Mucosa of gallbladder (tissue), 1 donor: ENCODE results near the gene SMCHD1. TPM values are rescaled to one million over a fixed set of nuclear protein-coding genes. Genes with fewer than 3 reads are reported as not detected.
"Not testable (repeated sequence)": the region's sequence is repeated elsewhere in the genome, so short reads cannot be mapped to it uniquely, and the experiment has no call there.

Experiments used
- DNase-seq: peaks from one replicate; pipeline ENCODE4 v3.0.0-alpha.2; 2020; ENCODE audit warnings: low spot score
- total RNA-seq: library from RNA; stranded (reverse); gene quantifications from one replicate; pipeline ENCODE4 v1.2.1, GENCODE V29; 2021
- donor health status: DM: no; HTN: no; CAD: no.

Gene SMCHD1
- total RNA-seq, 1 donor from 2014 or later, result 38.3 TPM

GRCh38 chr18:2814928-2815327, 159.4 kb downstream of the SMCHD1 start:
- no peak for DNase-seq

GRCh38 chr18:2818281-2818680, 162.8 kb downstream of the SMCHD1 start:
- DNase-seq, result no peak

DNA sequence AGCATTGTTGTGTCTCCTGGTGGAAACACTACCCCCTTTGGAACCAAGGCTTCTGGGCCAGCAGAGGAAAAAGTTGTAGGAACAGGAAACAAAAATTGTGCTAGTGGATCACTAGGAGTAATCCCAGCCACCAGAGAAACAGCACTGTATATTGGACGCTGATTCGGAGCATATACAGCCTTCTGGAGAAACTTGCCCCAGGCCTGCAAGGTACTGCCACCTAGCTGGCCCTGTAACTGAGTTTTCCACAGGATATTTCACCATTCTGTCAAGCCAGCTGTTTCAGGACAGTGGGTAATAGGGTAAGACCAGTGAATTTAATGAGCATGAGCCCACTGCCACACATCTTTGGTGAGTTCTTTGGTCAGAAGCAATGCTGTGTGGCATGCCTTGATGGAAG, 166.2 kb downstream of the SMCHD1 start:
- DNase-seq, result no peak

DNA sequence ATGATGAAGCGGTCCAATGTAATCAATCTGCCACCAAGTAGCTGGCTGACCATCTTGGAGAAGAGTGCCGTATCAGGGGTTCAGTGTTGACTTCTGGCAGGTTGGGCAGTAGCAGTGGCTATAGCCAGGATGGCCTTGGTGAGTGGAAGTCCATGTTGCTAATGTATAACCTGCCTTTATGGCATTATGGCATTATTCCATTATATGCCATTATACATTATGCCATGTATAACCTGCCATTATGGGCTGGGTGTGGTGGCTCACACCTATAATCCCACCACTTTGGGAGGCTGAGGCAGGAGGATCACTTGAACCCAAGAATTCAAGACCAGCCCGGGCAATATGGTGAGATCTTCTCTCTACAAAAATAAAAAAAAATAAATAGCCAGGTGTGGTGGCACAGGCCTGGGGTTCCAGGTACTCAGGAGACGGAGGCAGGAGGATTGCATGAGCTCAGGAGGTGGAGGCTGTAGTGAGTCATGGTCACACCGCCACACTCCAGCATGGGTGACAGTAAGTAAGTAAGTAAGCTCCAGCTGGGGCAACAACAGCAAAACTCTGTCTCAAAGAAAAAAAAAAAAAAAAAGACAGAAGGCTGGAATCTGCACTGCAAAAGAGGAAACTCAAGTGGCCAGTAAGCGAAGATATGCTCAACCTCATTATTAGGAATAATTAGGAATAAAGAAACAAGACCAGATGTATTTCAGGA, 166.8 kb downstream of the SMCHD1 start:
- no peak for DNase-seq

DNA sequence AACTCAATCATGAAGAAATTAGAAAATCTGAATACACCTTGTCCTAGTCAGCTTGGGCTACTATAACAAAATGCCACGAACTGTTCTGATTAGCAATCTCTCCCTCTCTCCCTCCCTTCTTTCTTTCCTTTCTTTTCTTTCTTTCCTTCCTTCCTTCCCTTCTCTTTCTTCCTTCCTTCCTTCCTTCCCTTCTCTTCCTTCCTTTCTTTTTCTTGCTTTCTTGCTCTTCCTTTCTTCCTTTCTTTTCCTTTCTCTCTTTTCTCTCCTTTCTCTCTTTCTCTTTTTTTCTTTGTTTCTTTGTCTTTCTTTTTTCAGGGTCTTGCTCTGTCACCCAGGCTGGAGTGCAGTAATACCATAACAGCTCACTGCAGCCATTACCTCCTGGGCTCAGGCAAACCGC, 167.7 kb downstream of the SMCHD1 start:
- DNase-seq, result no peak

DNA sequence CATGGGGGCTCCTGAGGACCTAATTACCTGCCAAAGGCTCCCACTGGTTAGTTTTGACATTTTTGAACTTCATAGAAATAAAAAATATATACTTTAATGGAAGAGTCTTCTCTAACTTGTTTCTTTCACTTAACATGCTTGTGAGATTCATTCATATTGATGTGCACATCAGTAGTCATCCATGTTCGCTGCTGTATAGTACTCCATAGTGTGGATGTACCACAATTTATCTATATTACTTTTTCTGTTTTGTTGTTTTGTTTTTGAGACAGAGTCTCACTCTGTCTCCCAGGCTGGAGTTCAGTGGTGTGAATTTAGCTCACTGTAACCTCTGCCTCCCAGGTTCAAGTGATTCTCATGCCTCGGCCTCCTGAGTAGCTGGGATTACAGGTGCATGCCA, 168.4 kb downstream of the SMCHD1 start:
- no peak for DNase-seq

DNA sequence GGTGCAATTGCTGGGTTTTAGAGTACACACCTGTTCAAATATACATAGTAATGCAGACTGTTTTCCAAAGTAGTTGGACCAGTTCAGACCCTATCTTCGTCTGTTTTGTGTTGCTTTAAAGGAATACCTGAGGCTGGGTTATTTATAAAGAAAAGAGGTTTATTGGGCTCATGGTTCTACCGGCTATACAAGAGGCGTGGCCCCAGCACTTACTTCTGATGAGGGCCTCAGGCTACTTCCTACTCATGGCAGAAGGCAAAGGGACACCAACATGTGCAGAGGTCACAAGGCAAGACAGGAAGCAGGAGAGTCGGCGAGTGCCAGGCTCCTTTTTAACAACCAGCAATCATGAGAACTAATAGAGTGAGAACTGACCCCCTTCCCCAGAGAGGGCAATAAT, 169.3 kb downstream of the SMCHD1 start:
- DNase-seq, result no peak

DNA sequence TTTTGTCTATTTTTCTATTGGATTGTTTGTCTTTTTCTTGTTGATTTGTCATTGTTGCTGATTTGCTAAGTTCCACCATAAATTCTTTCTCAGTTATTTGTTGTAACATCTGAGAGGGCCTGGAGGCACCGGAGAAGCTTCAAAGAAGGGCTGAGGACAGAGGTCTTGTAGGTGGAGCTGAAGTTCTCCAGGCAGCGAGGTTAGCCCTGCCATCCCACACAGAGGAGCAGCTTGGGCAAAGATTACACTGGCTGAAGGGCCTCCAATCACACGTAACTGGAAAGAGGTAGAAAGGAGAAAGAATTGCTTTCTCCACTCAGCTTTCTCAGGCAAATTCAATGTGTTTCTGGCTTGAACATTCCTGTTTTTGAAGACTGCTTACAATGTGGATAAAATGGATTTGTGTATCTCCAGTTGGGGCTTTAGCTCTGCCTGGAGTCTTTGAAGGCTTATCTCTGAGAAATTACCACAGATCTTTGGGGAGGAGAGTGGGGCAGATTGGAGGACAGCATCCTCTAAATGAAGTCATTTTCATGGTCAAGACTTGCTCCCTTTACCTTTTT, 170.2 kb downstream of the SMCHD1 start:
- DNase-seq, result no peak

DNA sequence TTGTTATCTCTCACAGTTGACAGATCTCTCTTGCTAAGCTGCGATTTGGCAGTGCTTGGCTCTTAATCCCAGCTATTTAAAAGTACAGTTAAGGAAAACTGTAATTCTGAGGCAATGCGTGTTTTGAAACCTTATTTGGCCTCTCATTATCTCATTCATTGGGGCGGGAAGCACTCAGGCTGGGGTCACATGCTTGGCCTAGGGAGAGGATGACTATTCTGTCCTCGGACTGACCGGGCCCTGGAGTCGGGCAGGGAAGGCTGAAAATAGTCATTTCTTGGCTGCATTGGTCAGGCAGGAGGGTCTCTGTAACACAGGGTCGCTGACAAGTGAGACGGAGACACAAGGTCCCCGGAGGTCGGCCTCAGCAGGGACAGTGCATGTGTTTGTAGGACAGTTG, 171.1 kb downstream of the SMCHD1 start:
- DNase-seq, result no peak

GRCh38 chr18:2827061-2827460, 171.5 kb downstream of the SMCHD1 start:
- DNase-seq, result no peak

- DNase-seq, result not testable (repeated sequence)
These were observed 180.6 kb downstream of the SMCHD1 start for GRCh38 chr18:2836118-2836517.

DNA sequence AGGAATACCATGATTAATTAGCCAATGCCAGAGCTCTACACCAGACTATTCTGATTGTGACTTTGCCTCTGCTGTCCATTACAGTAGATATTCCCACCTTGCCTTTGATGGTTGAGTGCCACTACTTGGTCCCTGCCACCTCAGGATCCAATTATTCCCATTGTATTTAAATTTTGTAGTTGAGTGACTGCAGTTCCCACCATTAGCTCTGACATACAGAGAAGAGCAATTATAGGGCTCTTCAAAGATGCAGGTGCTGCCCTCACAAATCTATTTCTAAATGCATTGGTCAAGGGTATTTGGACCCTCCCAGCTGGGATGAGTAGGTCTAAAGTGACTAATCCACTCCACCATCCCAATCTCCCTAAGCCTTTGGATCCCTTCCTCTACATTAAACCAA, 181.8 kb downstream of the SMCHD1 start:
- DNase-seq, result peak; percentile 1

GRCh38 chr18:2839202-2839601, 183.7 kb downstream of the SMCHD1 start:
- peak; percentile 9 for DNase-seq

GRCh38 chr18:2840521-2840920, 185.0 kb downstream of the SMCHD1 start:
- DNase-seq, result no peak

GRCh38 chr18:2843146-2843545, 187.6 kb downstream of the SMCHD1 start:
- DNase-seq, result no peak

GRCh38 chr18:2845172-2845571, 189.6 kb downstream of the SMCHD1 start:
- no peak for DNase-seq

- peak; percentile 63 for DNase-seq
These were observed 191.2 kb downstream of the SMCHD1 start, which contains the start of gene EMILIN2 for GRCh38 chr18:2846636-2847316. EMILIN2 (plus strand) TSS chr18:2847006; CDS start chr18:2847189, 183 bp downstream.

DNA sequence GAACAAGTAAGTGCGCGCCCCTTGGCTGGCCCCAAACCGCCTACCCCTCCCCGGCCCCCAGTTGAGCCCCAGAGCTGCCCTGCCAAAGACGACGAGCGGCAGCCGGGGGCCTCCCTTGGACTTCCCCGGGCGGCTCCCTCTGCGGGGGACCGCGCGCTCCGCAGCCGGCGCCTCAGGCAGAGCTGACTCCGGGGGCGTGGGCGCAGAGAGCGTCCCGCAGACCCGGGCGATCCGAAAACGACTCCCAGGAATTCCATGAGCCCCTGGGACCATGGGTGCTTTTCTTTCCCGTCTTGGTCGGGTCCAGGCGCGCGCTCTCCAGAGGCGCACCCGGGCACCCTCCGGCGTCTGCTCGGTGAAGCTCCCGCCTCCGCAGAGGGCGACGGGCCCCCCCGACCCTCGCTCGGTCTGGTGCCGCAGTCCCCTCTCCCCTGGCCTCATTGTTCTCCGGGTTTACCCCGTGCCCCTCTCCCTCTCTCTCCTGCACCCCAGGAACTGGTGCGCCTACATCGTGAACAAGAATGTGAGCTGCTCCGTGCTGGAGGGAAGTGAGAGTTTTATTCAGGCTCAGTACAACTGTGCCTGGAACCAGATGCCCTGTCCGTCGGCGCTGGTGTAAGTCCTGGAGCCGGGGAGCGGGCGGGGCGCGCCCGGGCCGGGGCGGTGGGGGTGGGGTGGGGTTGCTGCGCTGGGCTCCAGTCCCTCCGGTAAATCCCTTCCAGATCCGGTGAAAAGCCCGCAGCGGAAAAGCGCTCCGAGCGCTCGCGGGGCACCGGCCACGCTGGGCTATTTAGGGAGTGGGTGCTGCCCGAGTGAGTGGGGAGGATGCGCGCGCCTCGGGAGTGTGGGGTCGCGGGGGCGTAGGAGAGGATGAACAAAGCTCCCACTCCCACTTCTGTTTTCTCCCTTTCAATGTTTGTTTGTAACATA, 192.1 kb downstream of the SMCHD1 start:
- no peak for DNase-seq

- no peak for DNase-seq
These were observed 193.0 kb downstream of the SMCHD1 start for GRCh38 chr18:2848247-2849246.

- no peak for DNase-seq
These were observed 195.3 kb downstream of the SMCHD1 start for GRCh38 chr18:2850816-2851215.

GRCh38 chr18:2851771-2852170, 196.2 kb downstream of the SMCHD1 start:
- DNase-seq, result no peak
